VCaP (cell line): Measurements from ENCODE around the gene SDR42E1.

ENCODE experiments used
- H3K27ac ChIP-seq: fragments of 450-650 bp; 2 replicates; pipeline ENCODE4 v1.5.1; 2017
- CTCF ChIP-seq: fragments of 450-650 bp; conservative IDR thresholded peaks from 2 replicates; pipeline ENCODE4 v1.5.1; 2017; ENCODE audit warnings: mild to moderate bottlenecking, moderate library complexity

Gene SDR42E1

GRCh38 chr16:81939164-81940056 is 71.9 kb downstream of the SDR42E1 start:
- 0 out of 2 replicates have a peak, but pooled peaks have one; percentile 15 for TF ChIP-seq CTCF
- no peak overlapping the region for H3K27ac ChIP-seq
